ENCODE results near the gene CAMTA1. TPM values are rescaled to one million over a fixed set of nuclear protein-coding genes. Genes with fewer than 3 reads are reported as not detected.

The CAMTA1 gene
- total RNA-seq, 1 donor from 2014 or later: 77.6 TPM

DNA sequence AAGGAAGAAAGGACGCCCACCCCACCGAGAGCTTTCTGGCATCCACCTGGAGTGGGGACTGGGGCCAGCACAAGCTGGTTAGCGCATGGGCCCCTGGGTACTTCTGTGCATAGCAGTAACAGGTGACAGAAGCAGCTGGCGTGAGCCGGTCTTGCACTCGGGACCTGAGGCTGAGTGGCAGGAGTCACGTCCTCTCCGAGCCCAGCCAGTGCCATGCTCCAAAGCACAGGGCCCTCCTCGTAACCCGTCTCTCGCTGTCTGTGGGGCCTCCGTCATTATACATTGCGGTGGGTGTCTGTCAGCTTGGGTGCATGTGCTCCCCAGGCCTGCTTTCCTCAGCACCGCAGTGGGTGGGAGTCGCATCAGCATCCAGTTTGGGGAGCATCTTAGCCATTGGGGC lies 898.3 kb downstream of the CAMTA1 start:
- Histone ChIP-seq H3K9me3 (ENCODE audit: insufficient read depth, low read depth, low read length) (no peaks in the 10 kb centered on the region), H3K4me1 (ENCODE audit: insufficient read depth, low read length) (peaks cover 5% of the 10 kb centered on the region), H3K9ac (ENCODE audit: low read length) (no peak overlapping the region), H4K20me1 (ENCODE audit: insufficient read depth, low read length) (no peaks in the 10 kb centered on the region), H2AFZ (ENCODE audit: low read depth, low read length) (no peak overlapping the region), H3K79me2 (ENCODE audit: insufficient read depth, low read length) (no peaks in the 10 kb centered on the region), H3K36me3 (ENCODE audit: insufficient read depth, low read length) (no peaks in the 10 kb centered on the region), H3K27me3 (ENCODE audit: insufficient read depth, low read length) (peaks cover 4% of the 10 kb centered on the region), H3K4me2 (ENCODE audit: low read length) (no peak overlapping the region), H3K4me3 (ENCODE audit: insufficient read depth, low read depth, low read length) (no peak overlapping the region), H3K27ac (ENCODE audit: low read depth, low read length) (no peak overlapping the region)
- Mint-ChIP-seq H3K9me3 (ENCODE audit: unreplicated experiment) (peaks cover 8% of the 10 kb centered on the region), H3K36me3 (ENCODE audit: low read depth, unreplicated experiment) (peaks cover 2% of the 10 kb centered on the region), H3K4me3 (ENCODE audit: unreplicated experiment) (no peak overlapping the region), H3K4me1 (ENCODE audit: low read depth, unreplicated experiment) (no peaks in the 10 kb centered on the region), H3K27ac (ENCODE audit: unreplicated experiment) (no peak overlapping the region), H3K27me3 (ENCODE audit: low read depth, unreplicated experiment) (peaks cover 45% of the 10 kb centered on the region)
- TF ChIP-seq CTCF (IDR thresholded peaks at IDR 0.05; ENCODE audit: insufficient read depth, low read depth, low read length): no peak
- no peak for TF ChIP-seq EZH2 (IDR thresholded peaks at IDR 0.05; ENCODE audit: insufficient read depth, low read length)
- DNase-seq (ENCODE audit: low read depth) (no peak), FAIRE-seq (no peak)

- no peak for FAIRE-seq
- no peaks in the 10 kb centered on the region for H3K4me1 Mint-ChIP-seq (ENCODE audit: low read depth, unreplicated experiment)
- no peak for TF ChIP-seq EZH2 (IDR thresholded peaks at IDR 0.05; ENCODE audit: insufficient read depth, low read length)
- TF ChIP-seq CTCF (IDR thresholded peaks at IDR 0.05; ENCODE audit: insufficient read depth, low read depth, low read length): no peak
- Histone ChIP-seq H3K27ac (ENCODE audit: low read depth, low read length) (no peak overlapping the region), H3K79me2 (ENCODE audit: insufficient read depth, low read length) (no peaks in the 10 kb centered on the region), H4K20me1 (ENCODE audit: insufficient read depth, low read length) (no peaks in the 10 kb centered on the region), H3K4me3 (ENCODE audit: insufficient read depth, low read depth, low read length) (no peak overlapping the region), H3K4me1 (ENCODE audit: insufficient read depth, low read length) (peaks cover 5% of the 10 kb centered on the region), H2AFZ (ENCODE audit: low read depth, low read length) (no peak overlapping the region), H3K9ac (ENCODE audit: low read length) (no peak overlapping the region), H3K4me2 (ENCODE audit: low read length) (no peak overlapping the region), H3K9me3 (ENCODE audit: insufficient read depth, low read depth, low read length) (no peaks in the 10 kb centered on the region), H3K27me3 (ENCODE audit: insufficient read depth, low read length) (peaks cover 4% of the 10 kb centered on the region), H3K36me3 (ENCODE audit: insufficient read depth, low read length) (no peaks in the 10 kb centered on the region)
- H3K9me3 Mint-ChIP-seq (ENCODE audit: unreplicated experiment): peaks cover 8% of the 10 kb centered on the region
- H3K36me3 Mint-ChIP-seq (ENCODE audit: low read depth, unreplicated experiment): peaks cover 2% of the 10 kb centered on the region
- peaks cover 45% of the 10 kb centered on the region for H3K27me3 Mint-ChIP-seq (ENCODE audit: low read depth, unreplicated experiment)
- no peak overlapping the region for H3K4me3 Mint-ChIP-seq (ENCODE audit: unreplicated experiment)
- DNase-seq (ENCODE audit: low read depth): no peak
- no peak overlapping the region for H3K27ac Mint-ChIP-seq (ENCODE audit: unreplicated experiment)
These were observed 898.9 kb downstream of the CAMTA1 start for GRCh38 chr1:7684132-7684531.

- Histone ChIP-seq H3K4me1 (ENCODE audit: insufficient read depth, low read length) (peaks cover 2% of the 10 kb centered on the region), H3K27ac (ENCODE audit: low read depth, low read length) (no peak overlapping the region), H2AFZ (ENCODE audit: low read depth, low read length) (no peak overlapping the region), H3K9me3 (ENCODE audit: insufficient read depth, low read depth, low read length) (no peaks in the 10 kb centered on the region), H4K20me1 (ENCODE audit: insufficient read depth, low read length) (no peaks in the 10 kb centered on the region), H3K4me3 (ENCODE audit: insufficient read depth, low read depth, low read length) (no peak overlapping the region), H3K27me3 (ENCODE audit: insufficient read depth, low read length) (peaks cover 4% of the 10 kb centered on the region), H3K79me2 (ENCODE audit: insufficient read depth, low read length) (no peaks in the 10 kb centered on the region), H3K36me3 (ENCODE audit: insufficient read depth, low read length) (no peaks in the 10 kb centered on the region), H3K9ac (ENCODE audit: low read length) (no peak overlapping the region), H3K4me2 (ENCODE audit: low read length) (no peak overlapping the region)
- no peak overlapping the region for H3K27ac Mint-ChIP-seq (ENCODE audit: unreplicated experiment)
- peaks cover 8% of the 10 kb centered on the region for H3K9me3 Mint-ChIP-seq (ENCODE audit: unreplicated experiment)
- no peaks in the 10 kb centered on the region for H3K4me1 Mint-ChIP-seq (ENCODE audit: low read depth, unreplicated experiment)
- TF ChIP-seq CTCF (IDR thresholded peaks at IDR 0.05; ENCODE audit: insufficient read depth, low read depth, low read length) (no peak), EZH2 (IDR thresholded peaks at IDR 0.05; ENCODE audit: insufficient read depth, low read length) (no peak)
- FAIRE-seq (no peak), DNase-seq (ENCODE audit: low read depth) (no peak)
- H3K4me3 Mint-ChIP-seq (ENCODE audit: unreplicated experiment): no peak overlapping the region
- H3K27me3 Mint-ChIP-seq (ENCODE audit: low read depth, unreplicated experiment): peaks cover 44% of the 10 kb centered on the region
- peaks cover 2% of the 10 kb centered on the region for H3K36me3 Mint-ChIP-seq (ENCODE audit: low read depth, unreplicated experiment)
These were observed 899.8 kb downstream of the CAMTA1 start for GRCh38 chr1:7684861-7685635.

All from astrocyte (in vitro differentiated cells and primary cell).